Keratinocyte (primary cell): Measurements from ENCODE around the gene LY9. TPM values are rescaled to one million over a fixed set of nuclear protein-coding genes. Genes with fewer than 3 reads are reported as not detected.

ENCODE experiments used
- DNase-seq: peaks from one replicate; pipeline ENCODE4 v3.0.0-alpha.2; 2011; ENCODE audit warnings: low read depth, missing footprints, low spot score
- FAIRE-seq: peaks from 2 replicates; lab custom pipeline; 2011; peaks lifted over from hg19 to GRCh38; lab: Jason Lieb, UNC
- H2AFZ ChIP-seq: 2 replicates; pipeline ENCODE4 v1.6.0; 2012; ENCODE audit warnings: low read length, control low read depth, inconsistent platforms; ENCODE audit not compliant: control insufficient read depth
- H3K27ac ChIP-seq: 2 replicates; pipeline ENCODE4 v1.5.1; 2011; ENCODE audit warnings: low read length; ENCODE audit not compliant: control insufficient read depth, insufficient read depth
- H3K27me3 ChIP-seq: 3 replicates; pipeline ENCODE4 v1.6.0; 2011; ENCODE audit warnings: low read length; ENCODE audit not compliant: control insufficient read depth, insufficient read depth; ENCODE audit errors: extremely low read depth
- H3K36me3 ChIP-seq, 2 experiments: 2 replicates in 1 of 2; 3 replicates in 1 of 2; pipeline ENCODE4 v1.5.1; 2011; ENCODE audit warnings: low read length in 2 of 2, mild to moderate bottlenecking in 1 of 2; ENCODE audit not compliant: control insufficient read depth in 2 of 2, insufficient read depth in 2 of 2; ENCODE audit errors: extremely low read depth in 1 of 2
- H3K4me1 ChIP-seq: 3 replicates; pipeline ENCODE4 v1.5.1; 2011; ENCODE audit warnings: low read length; ENCODE audit not compliant: control insufficient read depth, insufficient read depth; ENCODE audit errors: extremely low read depth
- H3K4me2 ChIP-seq: 3 replicates; pipeline ENCODE4 v1.6.0; 2011; ENCODE audit warnings: low read depth, low read length; ENCODE audit not compliant: control insufficient read depth, insufficient read depth; ENCODE audit errors: extremely low read depth
- H3K4me3 ChIP-seq, 3 experiments: fragments of 200-600 bp in 1 of 3; sonication (generic) in 1 of 3; 2 replicates in 2 of 3; 3 replicates in 1 of 3; pipeline ENCODE4 v1.5.1; 2011 to 2016; ENCODE audit warnings: low read length in 3 of 3, mild to moderate bottlenecking in 3 of 3, control low read depth in 2 of 3, inconsistent platforms in 1 of 3, low read depth in 1 of 3, mixed read lengths in 1 of 3, mixed run types in 1 of 3, moderate library complexity in 1 of 3; ENCODE audit not compliant: control insufficient read depth in 2 of 3, insufficient read depth in 2 of 3; ENCODE audit errors: extremely low read depth in 1 of 3
- H3K79me2 ChIP-seq: 2 replicates; pipeline ENCODE4 v1.6.0; 2012; ENCODE audit warnings: low read length; ENCODE audit not compliant: control insufficient read depth, insufficient read depth
- H3K9ac ChIP-seq: 3 replicates; pipeline ENCODE4 v1.6.0; 2011; ENCODE audit warnings: low read length; ENCODE audit not compliant: control insufficient read depth, insufficient read depth; ENCODE audit errors: extremely low read depth
- H3K9me1 ChIP-seq: 3 replicates; pipeline ENCODE4 v1.6.0; 2011; ENCODE audit warnings: low read length; ENCODE audit not compliant: control insufficient read depth, insufficient read depth; ENCODE audit errors: extremely low read depth
- H3K9me3 ChIP-seq: 2 replicates; pipeline ENCODE4 v1.5.1; 2012; ENCODE audit warnings: low read depth, low read length; ENCODE audit not compliant: control insufficient read depth
- H4K20me1 ChIP-seq: 3 replicates; pipeline ENCODE4 v1.6.0; 2011; ENCODE audit warnings: low read length; ENCODE audit not compliant: control insufficient read depth, insufficient read depth; ENCODE audit errors: extremely low read depth
- CTCF ChIP-seq, 3 experiments: IDR thresholded peaks in 1 of 3; conservative IDR thresholded peaks in 1 of 3; optimal IDR thresholded peaks in 1 of 3; 2 replicates in 2 of 3; 3 replicates in 1 of 3; pipeline versions ENCODE3 to v1.5.1; 2011; ENCODE audit warnings: low read length in 3 of 3, mild to moderate bottlenecking in 3 of 3, moderate library complexity in 2 of 3, control low read depth in 1 of 3, inconsistent platforms in 1 of 3; ENCODE audit not compliant: insufficient read depth in 2 of 3; ENCODE audit errors: extremely low read depth in 1 of 3
- EZH2 ChIP-seq: IDR thresholded peaks from one replicate; pipeline ENCODE4 v1.6.1; 2012; ENCODE audit warnings: inconsistent platforms, mild to moderate bottlenecking, low read length, moderate library complexity
- dilution Hi-C: fragments of 300-500 bp; cut with MboI; formaldehyde crosslinking; loops from one replicate; pipeline ENCODE4 v1.7.0; 2020; ENCODE audit warnings: low sequenced_read_pairs; ENCODE audit not compliant: extremely low pct_ligation_motif_present
- polyA plus RNA-seq, 5 experiments: library from polyadenylated mRNA; depleted of rRNA in 3 of 5; stranded (reverse) in 3 of 5; stranded (forward) in 1 of 5; unstranded in 1 of 5; fragments of >200 nt; gene quantifications; 1 replicate in 1 of 5; 2 replicates in 3 of 5; 3 replicates in 1 of 5; pipeline versions ENCODE4 v1.2.1 to v1.2.3, GENCODE V29; 2011 to 2012; ENCODE audit warnings: missing spikeins in 2 of 5, low read depth in 1 of 5, low replicate concordance in 1 of 5

Gene LY9
- polyA plus RNA-seq, 1 donor (not counting 4 experiments of a cell fraction or from before 2014, with no cell fraction given) = not detected

DNA sequence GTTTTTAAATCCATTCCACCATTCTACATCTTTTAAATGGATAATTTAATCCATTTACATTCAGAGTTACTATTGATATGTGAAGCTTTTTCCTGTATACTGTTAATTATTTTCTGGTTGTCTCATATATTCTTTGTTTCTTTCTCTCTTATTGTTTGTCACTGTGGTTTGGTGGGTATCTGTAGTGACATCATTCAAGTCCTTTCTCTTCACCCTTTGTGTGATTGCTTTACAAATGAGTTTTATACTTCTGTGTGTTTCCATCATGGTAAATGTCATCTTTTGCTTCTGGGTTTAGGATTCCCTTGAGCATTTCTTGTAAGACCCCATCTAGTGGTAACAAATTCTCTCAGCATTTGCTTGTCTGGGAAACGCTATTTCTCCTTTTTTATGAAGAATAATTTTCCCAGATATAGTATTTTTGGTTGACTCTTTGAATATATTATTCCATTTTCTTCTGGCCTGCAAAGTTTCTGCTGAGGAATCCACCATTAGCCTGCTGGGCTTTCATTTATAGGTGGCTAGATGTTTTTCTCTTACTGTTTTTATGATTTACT, 10.2 kb downstream of the LY9 start:
- FAIRE-seq = no peak

DNA sequence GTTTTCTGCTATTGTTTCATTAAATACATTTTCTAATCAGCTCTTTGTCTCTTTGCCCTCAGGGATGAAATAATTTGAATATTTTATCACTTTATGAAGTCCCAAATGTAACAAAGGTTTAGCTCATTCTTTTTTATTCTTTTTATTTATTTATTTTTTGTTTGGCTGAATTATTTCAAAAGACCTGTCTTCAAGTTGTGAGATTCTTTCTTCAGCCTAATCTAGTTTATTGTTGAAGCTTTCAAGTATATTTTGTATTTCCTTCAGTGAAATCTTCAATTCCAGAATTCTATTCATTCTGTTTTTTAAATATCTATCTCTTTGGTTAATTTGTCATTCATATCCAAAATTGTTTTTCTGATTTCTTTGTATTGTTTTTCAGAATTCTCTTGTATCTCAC, 10.8 kb downstream of the LY9 start:
- no peak overlapping the region for H3K9ac ChIP-seq
- dilution Hi-C loops = no loop called here
- no peaks in the 10 kb centered on the region for H3K9me3 ChIP-seq
- no peak overlapping the region for H2AFZ ChIP-seq
- H4K20me1 ChIP-seq = no peaks in the 10 kb centered on the region
- no peaks in the 10 kb centered on the region for H3K9me1 ChIP-seq
- no peak for FAIRE-seq
- peaks cover 5% of the 10 kb centered on the region for H3K4me1 ChIP-seq
- no peaks in the 10 kb centered on the region for H3K79me2 ChIP-seq
- DNase-seq = no peak
- no peaks in the 10 kb centered on the region for H3K36me3 ChIP-seq
- H3K4me3 ChIP-seq = no peak overlapping the region
- TF ChIP-seq EZH2 (no peak), CTCF (optimal IDR thresholded peaks at IDR 0.05 in 1 of 3, IDR thresholded peaks at IDR 0.05 in 1 of 3, conservative IDR thresholded peaks at IDR 0.05 in 1 of 3; ENCODE audit: extremely low read depth in 1 of 3, insufficient read depth in 2 of 3, low read length in 3 of 3) (no peak)
- H3K27me3 ChIP-seq = no peaks in the 10 kb centered on the region
- H3K4me2 ChIP-seq = no peak overlapping the region
- no peak overlapping the region for H3K27ac ChIP-seq

More for the DNA sequence above, 10.2 kb downstream of the LY9 start:
- H3K4me3 ChIP-seq = no peak overlapping the region
- no peak for DNase-seq
- no peak overlapping the region for H3K4me2 ChIP-seq
- dilution Hi-C loops = no loop called here
- no peaks in the 10 kb centered on the region for H3K27me3 ChIP-seq
- TF ChIP-seq EZH2 (no peak), CTCF (optimal IDR thresholded peaks at IDR 0.05 in 1 of 3, IDR thresholded peaks at IDR 0.05 in 1 of 3, conservative IDR thresholded peaks at IDR 0.05 in 1 of 3; ENCODE audit: extremely low read depth in 1 of 3, insufficient read depth in 2 of 3, low read length in 3 of 3) (no peak)
- H3K4me1 ChIP-seq = peaks cover 5% of the 10 kb centered on the region
- H3K36me3 ChIP-seq = no peaks in the 10 kb centered on the region
- H3K9me1 ChIP-seq = no peaks in the 10 kb centered on the region
- no peaks in the 10 kb centered on the region for H4K20me1 ChIP-seq
- no peak overlapping the region for H2AFZ ChIP-seq
- no peak overlapping the region for H3K27ac ChIP-seq
- no peaks in the 10 kb centered on the region for H3K9me3 ChIP-seq
- H3K9ac ChIP-seq = no peak overlapping the region
- no peaks in the 10 kb centered on the region for H3K79me2 ChIP-seq
